ENCODE results near the gene WDCP. TPM values are rescaled to one million over a fixed set of nuclear protein-coding genes. Genes with fewer than 3 reads are reported as not detected.
"Not testable (repeated sequence)": the region's sequence is repeated elsewhere in the genome, so short reads cannot be mapped to it uniquely, and the experiment has no call there.

WDCP gene
- total RNA-seq (2021; ENCODE audit: unreplicated experiment): 20.0 TPM
- 8.1 TPM for polyA plus RNA-seq (2012; ENCODE audit: insufficient read length)
- Bru-seq, nascent RNA: percentile 61 among the genes with signal in this experiment
- percentile 81 among the genes with signal in this experiment for BruChase-seq, experiment 1, labeled RNA remaining after a 2-hour chase
- BruChase-seq, experiment 2, labeled RNA remaining after a 6-hour chase: percentile 55 among the genes with signal in this experiment
- long read RNA-seq, transcript WDCP-201 (4 exons, 3,817 nt): major isoform, 9 of 23 reads
- long read RNA-seq, partial matches to known transcripts: 3 of 23 reads
- long read RNA-seq, other reads (novel, unspliced or antisense): 11 of 23 reads

- in situ Hi-C loops (cut with HindIII; ENCODE audit: low pct_unique_long_range_greater_than_20kb, low sequenced_read_pairs): no loop called here
- POLR2A ChIA-PET: interaction anchor here (0.6 kb wide), 2 partner anchors 51 to 681 kb away, joined by 3 to 4 read pairs; no protein-coding TSS in a partner anchor
Observed at GRCh38 chr2:24046930-24047702, at the start of gene WDCP. Gene WDCP (minus strand): TSS chr2:24047391. CDS start chr2:24039494, 7,897 bp downstream.

GRCh38 chr2:24095171-24095677, 48.0 kb upstream of the WDCP start:
- H3K27me3 ChIP-seq (ENCODE audit: control insufficient read depth, insufficient read depth, low read length); H3K9me3 ChIP-seq (ENCODE audit: control insufficient read depth, insufficient read depth, low read depth, low read length); H3K27ac ChIP-seq (ENCODE audit: low read length); intact Hi-C loops (cut with micrococcal nuclease; ENCODE audit: unreplicated experiment); H3K36me3 ChIP-seq (ENCODE audit: control insufficient read depth, insufficient read depth, low read length); POLR2A ChIA-PET; BruUV-seq (replicated peaks); H3K4me1 ChIP-seq (ENCODE audit: control insufficient read depth, insufficient read depth, low read length); in situ Hi-C loops (cut with HindIII; ENCODE audit: low pct_unique_long_range_greater_than_20kb, low sequenced_read_pairs); ATAC-seq; CTCF ChIA-PET; H3K4me3 ChIP-seq (ENCODE audit: low read depth in 2 of 2, low read length in 2 of 2); DNase-seq (ENCODE audit: low read depth, low spot score): not testable (repeated sequence)

More at GRCh38 chr2:24046930-24047702, at the start of gene WDCP:
- DNase-seq (ENCODE audit: low read depth, low spot score) (peak; percentile 95), ATAC-seq (peak; percentile 95)
- Histone ChIP-seq H3K4me1 (ENCODE audit: control insufficient read depth, insufficient read depth, low read length) (peaks cover 25% of the 10 kb centered on the region; the same call in 1 of the 2 replicates), H3K27ac (ENCODE audit: low read length) (peak within 1 kb of the TSS; percentile 82), H3K9me3 (ENCODE audit: control insufficient read depth, insufficient read depth, low read depth, low read length) (no peaks in the 10 kb centered on the region), H3K4me3 (ENCODE audit: low read depth in 2 of 2, low read length in 2 of 2) (peak within 1 kb of the TSS; percentile 94 to 98), H3K27me3 (ENCODE audit: control insufficient read depth, insufficient read depth, low read length) (no peaks in the 10 kb centered on the region), H3K36me3 (ENCODE audit: control insufficient read depth, insufficient read depth, low read length) (no peaks in the 10 kb centered on the region)
- TF ChIP-seq SIN3A (IDR thresholded peaks at IDR 0.05; ENCODE audit: borderline replicate concordance, insufficient read depth, low read depth, low read length) (0 out of 2 replicates have a peak, but pooled peaks have one; percentile 51), CTCF (IDR thresholded peaks at IDR 0.05) (no peak), TCF7L2 (IDR thresholded peaks at IDR 0.05; ENCODE audit: low read depth, low read length) (no peak), POLR2AphosphoS5 (IDR thresholded peaks at IDR 0.05; ENCODE audit: low read depth, low read length) (peak; percentile 94), REST (IDR thresholded peaks at IDR 0.05; ENCODE audit: insufficient read depth in 1 of 2, low read depth in 2 of 2, low read length in 1 of 2) (peak in 1 of 2 experiments; percentile 12; a peak in 1 of 4 replicates)
- intact Hi-C loops (cut with micrococcal nuclease; ENCODE audit: unreplicated experiment): loop anchor here (10.0 kb wide), 1 partner anchor 122 kb away; the partner anchor contains the start of gene ATAD2B
- no TSS peak for BruUV-seq (replicated peaks)
- CTCF ChIA-PET: interaction anchor here (0.8 to 1.0 kb wide), 3 partner anchors 37 to 223 kb away, joined by 3 to 6 read pairs (median 5); partner anchors contain the start of genes ATAD2B and TP53I3

- CTCF ChIA-PET; intact Hi-C loops (cut with micrococcal nuclease; ENCODE audit: unreplicated experiment); H3K36me3 ChIP-seq (ENCODE audit: control insufficient read depth, insufficient read depth, low read length); H3K4me1 ChIP-seq (ENCODE audit: control insufficient read depth, insufficient read depth, low read length); POLR2A ChIA-PET; DNase-seq (ENCODE audit: low read depth, low spot score); H3K4me3 ChIP-seq (ENCODE audit: low read depth in 2 of 2, low read length in 2 of 2); H3K27me3 ChIP-seq (ENCODE audit: control insufficient read depth, insufficient read depth, low read length); ATAC-seq; H3K9me3 ChIP-seq (ENCODE audit: control insufficient read depth, insufficient read depth, low read depth, low read length); in situ Hi-C loops (cut with HindIII; ENCODE audit: low pct_unique_long_range_greater_than_20kb, low sequenced_read_pairs); BruUV-seq (replicated peaks); H3K27ac ChIP-seq (ENCODE audit: low read length): not testable (repeated sequence)
Observed at GRCh38 chr2:24093270-24093669, 46.1 kb upstream of the WDCP start.

Measured in Panc1 (cell line).